GM19452 (cell line): Measurements from ENCODE around the gene MICA.
"Not testable (repeated sequence)": the region's sequence is repeated elsewhere in the genome, so short reads cannot be mapped to it uniquely, and the experiment has no call there.

ENCODE experiments used
- ATAC-seq: cut with Tn5 transposase; IDR thresholded peaks from one replicate; pipeline ENCODE4 v1.9.1; 2021; ENCODE audit not compliant: unreplicated experiment

Gene MICA

GRCh38 chr6:31381666-31382065 is 21.7 kb upstream of the MICA start:
- no peak for ATAC-seq

DNA sequence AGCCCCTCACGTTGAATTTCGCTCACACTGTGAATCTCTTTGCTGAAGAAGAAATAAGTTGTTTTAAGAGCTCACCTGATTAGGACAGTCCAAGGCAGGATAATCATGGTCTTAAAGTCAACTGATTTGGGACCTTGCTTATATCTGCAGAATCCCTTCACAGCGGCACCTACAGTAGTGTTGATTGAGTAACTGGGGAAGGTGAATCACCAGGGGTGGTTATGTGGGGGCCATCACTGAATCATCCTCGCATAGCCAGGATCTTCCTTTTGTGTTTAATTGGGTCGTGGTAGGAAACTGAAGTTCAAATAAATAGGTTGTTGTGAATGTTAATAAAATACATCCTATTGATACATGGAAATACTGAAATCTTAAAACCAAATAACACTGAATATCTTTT is 20.2 kb upstream of the MICA start:
- ATAC-seq = no peak

GRCh38 chr6:31385041-31385440 is 18.4 kb upstream of the MICA start:
- no peak for ATAC-seq

DNA sequence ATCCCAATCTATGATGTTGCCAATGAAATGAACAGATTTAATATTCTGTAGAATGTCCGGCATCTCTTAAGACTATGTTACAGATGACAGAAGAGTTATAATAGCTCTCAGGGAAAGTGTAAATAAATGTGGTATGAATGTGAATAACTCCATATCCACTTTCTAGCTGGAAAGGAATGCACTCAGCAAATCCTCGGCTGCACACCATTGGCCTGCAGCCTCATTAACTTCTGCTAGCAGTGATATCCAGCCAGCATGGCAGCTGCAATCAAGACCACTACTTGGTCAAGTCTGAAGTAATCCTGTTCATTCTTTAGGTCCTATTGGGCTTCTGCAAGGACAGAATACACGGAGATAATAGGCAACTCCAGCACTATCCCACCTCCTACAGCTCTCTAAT is 17.3 kb upstream of the MICA start:
- ATAC-seq = no peak

- ATAC-seq = no peak
These were observed 16.4 kb upstream of the MICA start for GRCh38 chr6:31386977-31387376.

GRCh38 chr6:31388916-31389801 is 14.2 kb upstream of the MICA start:
- ATAC-seq = not testable (repeated sequence)

DNA sequence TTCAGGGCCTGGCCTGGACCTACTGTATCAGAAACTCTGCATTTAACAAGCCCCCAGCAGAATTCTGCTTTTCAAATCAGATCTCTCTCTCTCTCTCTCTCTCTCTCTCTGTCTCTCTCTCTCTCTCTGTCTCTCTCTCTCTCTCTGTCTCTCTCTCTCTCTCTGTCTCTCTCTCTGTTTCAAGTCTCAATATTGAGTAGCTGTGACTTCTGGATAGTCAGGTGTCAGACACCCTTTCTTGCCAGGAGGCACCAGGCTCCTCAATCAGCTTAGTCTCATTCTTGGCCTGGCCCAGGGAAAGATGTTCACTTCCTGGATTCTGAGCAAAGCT is 13.6 kb upstream of the MICA start:
- ATAC-seq = not testable (repeated sequence)

DNA sequence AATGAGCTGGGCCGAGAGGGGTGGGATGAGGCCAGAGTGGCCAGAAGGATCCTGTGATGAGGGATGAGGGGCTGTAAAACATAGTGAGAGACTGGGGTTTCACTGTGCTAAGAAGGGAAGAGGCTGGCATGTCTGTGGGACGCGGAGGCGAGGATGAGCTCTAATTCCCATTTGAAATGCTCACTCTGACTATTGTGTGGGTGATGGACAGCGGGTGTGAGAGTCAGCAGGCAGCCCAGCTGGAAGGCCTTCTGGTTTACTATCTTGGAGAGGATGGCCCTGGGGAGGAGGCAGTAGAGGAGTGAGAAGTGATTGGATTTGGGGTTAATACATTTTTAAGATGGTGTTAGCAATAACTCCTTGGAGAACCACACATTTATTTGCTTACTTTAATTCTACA is 9.5 kb upstream of the MICA start:
- ATAC-seq = no peak

- no peak for ATAC-seq
These were observed 9.0 kb upstream of the MICA start for GRCh38 chr6:31394381-31394780.

- no peak for ATAC-seq
These were observed 7.6 kb upstream of the MICA start for GRCh38 chr6:31395832-31396231.

DNA sequence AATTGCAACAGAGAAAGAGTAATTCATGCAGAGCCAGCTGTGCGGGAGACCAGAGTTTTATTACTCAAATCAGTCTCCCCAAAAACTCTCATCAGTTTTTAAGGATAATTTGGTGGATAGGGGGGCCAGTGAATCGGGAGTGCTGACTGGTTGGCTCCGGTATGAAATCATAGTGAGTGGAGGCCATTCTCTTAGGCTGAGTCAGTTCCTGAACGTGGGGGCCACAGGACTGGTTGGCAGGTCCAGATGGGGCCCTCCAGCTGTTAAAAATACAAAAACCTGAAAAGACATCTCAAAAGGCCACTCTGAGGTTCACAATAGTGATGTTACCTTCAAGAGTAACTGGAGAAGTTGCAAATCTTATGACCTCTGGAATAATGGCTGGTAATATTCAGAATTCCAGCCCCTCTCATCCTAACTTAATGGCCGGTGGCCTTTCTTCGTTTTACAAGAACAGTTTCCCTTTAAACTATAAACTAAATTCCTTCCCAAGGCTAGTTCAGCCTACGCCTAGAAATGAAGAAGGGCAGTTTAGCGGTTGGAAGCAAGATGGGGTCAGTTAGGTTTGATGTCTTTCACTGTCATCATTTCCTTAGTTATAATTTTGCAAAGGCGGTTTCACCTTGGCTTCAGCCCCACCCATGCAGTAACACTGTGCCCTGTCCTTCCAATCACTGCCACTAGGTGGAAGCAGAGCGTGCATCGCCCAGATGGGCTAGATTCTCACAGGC is 6.8 kb upstream of the MICA start:
- ATAC-seq = no peak

GRCh38 chr6:31397153-31397499 is 6.3 kb upstream of the MICA start:
- not testable (repeated sequence) for ATAC-seq

DNA sequence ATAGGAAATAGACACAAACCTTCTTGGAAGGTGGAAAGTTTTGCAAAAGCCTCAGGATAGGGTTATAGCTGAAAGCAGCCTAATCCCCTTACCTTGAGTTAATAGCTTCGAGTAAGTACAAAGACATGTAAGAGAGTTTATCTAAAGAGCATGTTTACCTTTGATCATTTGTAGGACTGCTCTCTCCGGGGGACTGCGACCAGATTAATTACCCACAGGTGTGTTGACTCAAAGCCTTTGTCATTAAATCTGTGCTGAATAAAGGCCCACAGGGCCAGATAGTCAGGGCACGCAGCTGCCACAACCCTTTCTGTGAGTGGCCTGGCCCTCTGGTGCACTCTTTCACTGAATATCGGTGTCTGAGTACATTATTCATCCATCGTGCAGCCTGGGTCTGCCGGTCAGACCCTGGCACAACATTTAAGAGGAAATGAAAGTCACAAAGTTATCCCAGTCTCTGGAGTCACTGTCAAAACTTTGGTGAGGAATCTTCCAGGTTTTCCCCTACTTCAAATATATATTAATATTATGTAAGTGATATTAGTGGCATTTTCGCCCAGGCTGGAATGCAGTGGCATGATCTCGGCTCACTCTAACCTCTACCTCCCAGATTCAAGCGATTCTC is 5.4 kb upstream of the MICA start:
- no peak for ATAC-seq

DNA sequence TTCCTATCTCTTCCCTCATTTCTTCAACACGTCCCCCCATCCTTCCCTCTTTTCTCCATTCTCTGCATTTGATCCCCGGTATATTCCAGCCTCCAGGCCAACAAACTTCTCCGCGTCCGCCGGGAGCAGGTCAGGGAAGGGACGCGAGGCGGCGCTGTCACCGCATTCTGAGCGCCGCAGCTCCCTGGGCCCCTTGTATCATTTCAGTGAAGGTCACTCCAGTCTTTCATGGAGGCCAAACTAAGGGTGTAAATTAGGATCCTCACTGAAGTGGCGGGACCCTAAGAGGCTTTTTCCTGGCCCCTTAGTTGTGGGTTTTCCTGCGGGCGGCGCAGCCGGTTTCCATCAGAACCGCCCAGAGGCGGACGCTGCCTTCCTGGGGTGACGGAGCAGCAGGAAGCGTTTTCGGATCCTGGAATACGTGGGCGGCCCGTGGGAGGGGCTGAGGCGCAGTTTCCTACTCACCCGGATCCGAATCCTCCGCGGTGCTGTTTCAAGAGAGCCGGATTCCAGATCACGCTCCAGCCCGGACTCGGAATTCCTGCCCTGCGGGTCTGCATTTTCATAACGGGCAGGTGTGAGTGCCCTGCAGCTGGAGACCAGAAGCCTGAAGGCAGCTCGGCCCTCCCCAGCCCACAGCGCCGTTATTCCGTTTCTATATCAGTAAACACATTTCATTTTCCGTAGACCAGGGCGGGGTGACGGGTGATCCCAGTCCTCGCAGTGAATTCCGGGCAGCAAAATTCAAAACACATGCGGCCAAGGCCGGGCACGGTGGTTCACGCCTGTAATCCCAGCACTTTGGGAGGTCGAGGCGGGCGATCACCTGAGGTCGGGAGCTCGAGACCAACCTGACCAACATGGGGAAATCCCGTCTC is 3.6 kb upstream of the MICA start:
- ATAC-seq = no peak

DNA sequence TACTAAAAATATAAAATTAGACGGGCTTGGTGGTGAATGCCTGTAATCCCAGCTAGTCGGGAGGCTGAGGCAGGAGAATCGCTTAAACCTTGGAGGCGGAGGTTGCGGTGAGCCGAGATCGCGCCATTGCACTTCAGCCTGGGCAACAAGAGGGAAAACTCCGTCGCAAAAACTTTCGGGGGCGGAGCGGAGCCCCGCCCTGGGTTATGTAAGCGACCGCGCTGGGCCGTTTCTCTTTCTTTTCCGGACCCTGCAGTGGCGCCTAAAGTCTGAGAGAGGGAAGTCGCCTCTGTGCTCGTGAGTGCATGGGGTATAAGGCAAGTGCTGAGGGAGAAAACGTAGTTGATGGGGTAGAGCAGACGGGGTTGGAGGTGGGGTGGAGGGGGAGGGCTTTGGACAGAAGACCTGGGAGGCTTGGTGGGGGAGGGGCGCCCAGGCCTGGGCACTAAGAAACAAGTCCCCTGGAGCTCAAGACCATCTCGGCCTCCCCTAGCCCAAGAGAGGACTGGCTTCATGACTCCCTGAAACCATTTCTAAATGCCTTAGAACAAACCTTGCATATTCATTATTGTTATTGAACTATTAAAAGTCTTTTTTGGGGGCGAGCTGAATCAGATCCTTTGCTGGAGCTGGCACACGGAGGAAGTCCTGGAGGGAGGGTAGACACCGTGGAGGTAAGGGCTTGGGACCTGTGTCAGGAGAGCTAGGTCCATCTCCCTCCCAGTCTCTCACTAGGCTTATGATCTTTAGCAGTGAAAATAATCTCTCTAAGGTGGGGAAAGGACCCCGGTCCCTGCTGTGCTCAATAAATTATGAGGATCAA is 2.7 kb upstream of the MICA start:
- no peak for ATAC-seq

GRCh38 chr6:31401403-31401802 is 2.0 kb upstream of the MICA start:
- ATAC-seq = no peak

DNA sequence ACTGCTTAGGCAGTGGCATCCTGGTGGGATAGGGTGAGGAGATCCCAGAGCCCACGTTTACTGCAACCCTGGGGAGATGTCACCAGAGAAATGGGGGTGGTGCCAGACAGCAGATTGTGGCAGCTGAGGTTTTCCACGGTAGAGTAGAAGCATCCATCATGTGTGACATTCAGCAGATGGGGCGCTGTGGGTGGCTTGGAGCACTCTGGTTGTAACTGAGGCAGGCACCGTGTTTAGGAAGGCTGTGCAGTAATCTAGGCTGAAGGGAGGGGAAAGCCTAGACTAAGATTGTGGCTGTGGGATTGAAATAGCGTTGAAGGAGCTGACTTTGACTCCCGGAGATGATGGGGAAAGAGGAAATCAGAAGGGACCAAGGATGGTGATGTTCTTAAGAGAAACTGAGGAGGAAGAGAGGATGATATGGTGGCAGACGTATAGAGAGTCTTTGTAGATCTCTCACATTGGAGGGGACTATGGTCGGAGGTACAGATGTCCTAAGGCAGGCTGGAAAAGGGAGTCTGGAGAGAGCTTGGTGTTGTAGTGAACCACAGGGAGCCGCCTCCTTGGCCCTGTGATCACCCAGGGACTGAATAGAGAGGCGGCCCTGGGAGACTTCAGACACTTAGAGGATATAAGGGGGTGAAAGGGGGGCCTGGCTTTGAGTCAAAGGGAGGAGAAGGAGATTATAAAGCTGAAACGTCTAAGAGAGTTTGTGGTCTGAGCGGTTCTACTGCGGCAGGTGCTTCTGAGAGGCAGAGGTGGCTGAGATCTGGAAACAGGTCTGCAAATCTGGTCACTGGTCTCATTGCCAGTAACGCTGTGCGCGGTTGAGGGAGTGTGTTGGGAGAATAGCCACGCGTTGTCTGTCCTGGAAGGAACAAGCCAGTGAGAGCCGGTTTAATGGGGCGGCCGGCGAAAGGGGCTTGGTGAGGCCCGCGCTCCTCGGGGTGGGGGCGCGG is 792 bp upstream of the MICA start:
- peak; percentile 5 for ATAC-seq

DNA sequence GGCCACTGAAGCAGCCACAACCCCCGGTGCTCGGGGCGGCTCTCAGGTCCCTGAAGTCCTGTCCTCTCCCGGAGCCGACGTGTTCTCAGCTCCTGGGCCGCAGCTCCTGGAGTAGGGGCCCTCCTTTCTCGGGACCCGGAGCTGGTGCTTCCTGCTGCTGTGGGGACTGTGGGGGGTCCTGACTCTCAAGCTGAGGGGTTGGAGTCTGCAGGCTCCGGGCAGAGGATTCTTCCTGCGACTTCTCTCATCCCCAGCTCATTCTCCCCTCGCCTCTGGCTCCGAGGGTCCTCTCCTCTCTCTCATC is 618 bp downstream of the MICA start:
- ATAC-seq = not testable (repeated sequence)

DNA sequence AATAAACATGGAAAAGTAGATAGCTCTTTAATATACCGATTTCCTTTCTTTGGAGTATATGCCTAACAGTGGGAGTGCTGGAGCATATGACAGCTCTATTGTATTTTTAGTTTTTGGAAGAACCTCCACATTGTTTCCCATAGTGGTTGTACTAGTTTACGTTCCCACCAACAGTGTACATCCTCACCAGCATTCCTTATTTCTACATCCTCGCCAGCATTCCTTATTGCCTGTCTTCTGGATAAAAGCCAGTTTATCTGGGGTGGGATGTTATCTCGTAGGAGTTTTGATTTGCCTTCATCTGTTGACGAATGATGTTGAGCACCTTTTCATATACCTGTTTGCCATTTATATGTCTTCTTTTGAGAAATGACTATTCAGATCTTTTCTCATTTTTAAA is 2.6 kb downstream of the MICA start:
- no peak for ATAC-seq
